Stimulated activated CD8-positive, alpha-beta memory T cell treated with anti-CD3 and anti-CD28 coated beads, Interleukin-15, amount 100 ng/mL, for 24 hours (primary cell): ENCODE results near the gene TBC1D23.
"Not testable (repeated sequence)": the region's sequence is repeated elsewhere in the genome, so short reads cannot be mapped to it uniquely, and the experiment has no call there.

Experiments
- DNase-seq: peaks from one replicate; pipeline ENCODE4 v3.0.0-alpha.2; 2020; ENCODE audit warnings: low read depth

TBC1D23 gene

GRCh38 chr3:100260685-100261484 lies at the start of gene TBC1D23:
TBC1D23 (plus strand) TSS chr3:100260992; CDS start chr3:100261019, 27 bp downstream.
- peak; percentile 90 for DNase-seq

- no peak for DNase-seq
These were observed 46.8 kb upstream of the TBC1D23 start for GRCh38 chr3:100213891-100214573.

GRCh38 chr3:100214574-100214964 lies 46.2 kb upstream of the TBC1D23 start:
- no peak for DNase-seq

DNA sequence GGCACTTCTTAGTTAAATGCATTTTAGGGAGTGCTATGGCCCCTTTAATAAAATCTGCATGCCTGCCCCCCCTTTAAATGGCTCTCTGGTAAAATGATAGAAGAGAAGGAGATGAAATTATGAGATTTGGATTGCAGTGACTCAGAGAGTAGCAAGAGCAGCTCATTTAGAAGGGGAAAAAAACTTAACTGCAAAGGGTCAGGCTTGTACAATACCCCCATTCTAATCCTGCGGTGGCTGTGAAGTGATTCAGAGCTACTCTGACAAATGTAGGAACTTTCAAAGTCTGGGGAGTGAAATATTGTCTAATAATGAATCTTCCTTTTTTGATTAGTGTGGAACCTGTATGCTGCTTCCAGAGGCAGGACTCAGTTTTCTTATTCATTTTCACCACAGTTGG lies 44.1 kb upstream of the TBC1D23 start:
- no peak for DNase-seq

GRCh38 chr3:100221159-100221558 lies 39.6 kb upstream of the TBC1D23 start:
- DNase-seq, result no peak

- no peak for DNase-seq
These were observed 35.6 kb upstream of the TBC1D23 start for GRCh38 chr3:100225193-100225592.

DNA sequence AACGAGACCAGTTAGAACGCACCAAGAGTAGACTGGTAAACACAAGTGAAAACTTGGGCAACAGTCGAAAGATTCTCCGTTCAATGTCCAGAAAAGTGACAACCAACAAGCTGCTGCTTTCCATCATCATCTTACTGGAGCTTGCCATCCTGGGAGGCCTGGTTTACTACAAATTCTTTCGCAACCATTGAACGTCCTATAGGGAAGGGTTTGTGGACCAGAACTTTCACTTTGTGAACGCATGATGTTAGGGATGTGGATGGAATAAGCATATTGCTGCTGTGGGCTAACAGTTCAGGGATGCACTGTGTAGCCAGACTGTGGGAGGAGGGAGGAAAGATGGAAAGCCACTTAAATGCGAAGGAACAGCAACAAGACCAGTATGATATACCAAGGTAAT lies 34.9 kb upstream of the TBC1D23 start:
- no peak for DNase-seq

DNA sequence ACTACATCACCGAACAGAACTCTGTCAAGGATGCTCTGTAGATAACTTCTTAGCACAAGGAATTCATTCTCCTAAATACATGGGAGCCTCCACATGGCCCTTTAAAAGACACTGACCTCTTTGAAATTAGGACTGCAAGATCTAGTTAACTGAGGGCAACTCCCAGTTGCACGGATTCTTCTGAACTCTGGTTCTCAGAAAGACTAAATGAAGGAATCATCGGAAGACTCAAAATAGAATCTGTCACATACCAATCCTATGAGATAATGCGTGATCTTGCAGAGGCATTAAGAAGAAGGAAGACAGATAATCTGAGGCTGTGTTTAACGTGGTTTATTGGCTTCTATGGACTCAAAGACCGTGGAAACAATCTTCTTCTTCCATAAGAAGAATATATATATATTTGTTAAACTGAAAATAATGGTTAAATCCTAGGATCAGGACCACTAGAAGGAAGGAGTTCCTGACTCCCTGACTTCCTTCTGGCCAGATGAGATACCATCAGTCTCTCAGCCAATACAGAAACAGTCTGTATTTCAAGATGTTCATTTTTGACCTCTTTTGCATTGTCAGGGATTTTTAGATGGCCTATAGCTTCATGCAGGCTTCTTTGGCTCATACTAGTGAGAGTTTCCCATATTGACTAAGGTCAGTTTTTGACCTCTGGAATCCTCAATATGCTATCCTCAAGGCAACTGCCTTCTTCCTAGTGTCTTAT lies 33.9 kb upstream of the TBC1D23 start:
- no peak for DNase-seq

- no peak for DNase-seq
These were observed 33.3 kb upstream of the TBC1D23 start for GRCh38 chr3:100227511-100227921.

GRCh38 chr3:100228247-100228646 lies 32.5 kb upstream of the TBC1D23 start:
- no peak for DNase-seq

GRCh38 chr3:100229188-100229587 lies 31.6 kb upstream of the TBC1D23 start:
- not testable (repeated sequence) for DNase-seq

DNA sequence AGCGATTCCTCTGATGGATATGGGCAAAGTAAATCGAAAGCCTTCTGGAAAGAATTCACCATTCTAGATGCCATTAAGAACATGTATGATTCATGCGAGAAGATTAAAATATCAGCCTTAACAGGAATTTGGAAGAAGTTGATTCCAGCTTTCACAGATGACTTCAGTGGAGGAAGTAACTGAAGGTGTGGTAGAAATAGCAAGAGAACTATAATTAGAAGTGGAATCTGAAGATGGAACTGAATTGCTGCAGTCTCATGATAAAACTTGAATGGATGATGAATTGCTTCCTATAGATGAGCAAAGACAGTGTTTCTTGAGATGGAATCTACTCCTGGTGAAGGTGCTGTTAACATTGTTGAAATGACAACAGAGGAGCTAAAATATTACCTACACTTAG lies 30.1 kb upstream of the TBC1D23 start:
- DNase-seq, result no peak

DNA sequence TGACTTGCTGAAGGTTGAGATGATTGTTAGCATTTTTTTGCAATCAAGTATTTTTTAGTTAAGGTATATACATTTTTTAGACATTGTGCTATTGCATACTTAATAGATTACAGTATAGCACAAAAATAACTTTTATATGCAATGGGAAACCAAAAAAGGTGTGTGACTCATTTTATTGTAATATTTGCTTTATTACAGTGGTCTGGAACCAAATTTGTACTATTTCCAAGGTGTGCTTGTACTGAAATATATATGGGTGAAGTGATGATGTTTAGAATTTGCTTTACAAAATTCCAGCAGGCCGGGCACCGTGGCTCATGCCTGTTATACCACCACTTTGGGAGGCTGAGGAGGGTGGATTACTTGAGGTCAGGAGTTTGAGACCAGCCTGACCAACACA lies 29.1 kb upstream of the TBC1D23 start:
- no peak for DNase-seq

GRCh38 chr3:100234364-100234763 lies 26.4 kb upstream of the TBC1D23 start:
- no peak for DNase-seq

DNA sequence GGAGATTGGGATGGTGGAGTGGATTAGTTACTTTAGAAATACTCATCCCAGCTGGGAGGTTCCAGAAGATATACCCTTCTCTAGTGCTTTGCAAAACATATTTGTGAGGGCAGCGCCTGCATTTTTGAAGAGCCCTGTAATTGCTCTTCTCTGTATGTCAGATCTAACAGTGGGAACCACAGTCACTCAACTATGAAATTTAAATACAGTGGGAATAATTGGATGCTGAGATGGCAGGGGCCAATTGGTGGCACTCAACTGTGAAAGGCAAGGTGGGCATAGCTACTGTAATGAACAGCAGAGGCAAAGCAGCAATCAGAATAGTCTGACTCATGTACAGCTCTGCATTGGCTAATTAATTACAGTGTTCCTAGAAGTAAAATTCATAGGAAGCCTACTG lies 22.2 kb upstream of the TBC1D23 start:
- DNase-seq, result no peak

DNA sequence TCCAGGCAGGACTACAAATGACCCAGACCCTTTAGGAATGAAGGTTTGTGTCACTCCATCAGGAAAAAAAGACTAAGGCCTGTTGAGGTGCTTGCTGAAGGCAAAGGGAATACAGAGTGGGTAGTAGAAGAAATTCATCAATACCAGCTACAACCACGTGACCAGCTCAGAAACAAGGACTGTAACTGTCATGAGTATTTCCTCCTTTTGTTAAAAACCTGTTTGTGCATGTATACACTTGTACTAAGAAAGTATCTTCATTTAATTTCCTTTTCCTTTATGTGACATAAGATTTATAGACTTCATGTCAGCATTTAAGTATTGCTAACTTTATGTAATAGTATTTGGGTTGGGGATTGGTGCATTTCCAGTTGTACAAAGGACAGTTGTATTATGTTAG lies 18.3 kb upstream of the TBC1D23 start:
- DNase-seq, result not testable (repeated sequence)

DNA sequence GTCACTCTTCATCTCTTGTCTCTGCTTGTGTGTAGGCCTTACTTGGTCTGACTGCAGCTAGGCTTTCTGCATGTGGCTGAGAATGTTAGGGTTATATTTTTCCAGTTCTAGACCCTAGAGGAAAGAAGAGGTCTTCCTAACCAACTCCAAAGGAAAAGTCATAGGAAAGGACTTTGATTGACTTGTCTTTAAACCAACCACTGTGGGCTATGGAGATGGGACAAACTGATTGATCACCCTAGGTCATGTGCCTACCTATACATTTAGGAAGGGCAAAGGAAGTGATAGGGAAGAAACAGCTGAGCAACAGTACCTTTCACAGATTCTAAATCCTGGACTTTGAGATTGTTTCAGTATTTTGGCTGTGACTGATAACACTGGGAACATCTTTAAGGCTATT lies 16.5 kb upstream of the TBC1D23 start:
- DNase-seq, result no peak

GRCh38 chr3:100245136-100245535 lies 15.7 kb upstream of the TBC1D23 start:
- no peak for DNase-seq

- DNase-seq, result no peak
These were observed 14.9 kb upstream of the TBC1D23 start for GRCh38 chr3:100245927-100246326.

DNA sequence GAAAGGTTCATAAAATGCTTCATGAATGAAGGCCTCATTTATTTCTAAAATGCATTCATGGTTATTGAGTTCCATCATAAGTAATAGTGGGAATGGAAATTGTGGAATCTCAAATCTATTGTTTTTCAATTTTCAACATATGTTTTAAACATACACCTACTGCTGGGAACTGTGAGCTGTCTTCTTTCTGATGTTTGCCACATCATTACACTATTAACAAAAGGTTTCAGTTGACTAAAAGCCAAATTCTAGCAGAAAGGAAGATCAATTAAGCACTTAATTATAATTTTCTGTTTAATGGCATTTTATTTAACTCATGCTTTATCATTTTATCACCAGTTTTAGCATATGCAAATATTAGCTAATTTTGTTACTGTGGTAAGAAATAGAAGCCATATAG lies 13.8 kb upstream of the TBC1D23 start:
- no peak for DNase-seq

- DNase-seq, result no peak
These were observed 8.8 kb upstream of the TBC1D23 start for GRCh38 chr3:100252001-100252400.

GRCh38 chr3:100254168-100254777 lies 6.5 kb upstream of the TBC1D23 start:
- no peak for DNase-seq
